KOPT-K1 (cell line): ENCODE results near the gene IMPDH1.

ENCODE experiments used
- H3K27ac ChIP-seq: fragments of 200-600 bp; sonication (generic); 2 replicates; pipeline ENCODE4 v1.5.1; 2016; ENCODE audit warnings: antibody characterized with exemption, mild to moderate bottlenecking, low read depth, low read length; ENCODE audit not compliant: poor library complexity, severe bottlenecking
- H3K36me3 ChIP-seq: fragments of 200-600 bp; sonication (generic); 2 replicates; pipeline ENCODE4 v1.5.1; 2017; ENCODE audit warnings: antibody characterized with exemption, mild to moderate bottlenecking, low read length, moderate library complexity; ENCODE audit not compliant: insufficient read depth
- H3K9me3 ChIP-seq: fragments of 200-600 bp; sonication (generic); 2 replicates; pipeline ENCODE4 v1.5.1; 2017; ENCODE audit warnings: antibody characterized with exemption, low read length, mild to moderate bottlenecking; ENCODE audit not compliant: insufficient read depth, poor library complexity, severe bottlenecking

Gene IMPDH1

GRCh38 chr7:128446306-128446705, 36.5 kb upstream of the IMPDH1 start:
- no peaks in the 10 kb centered on the region for H3K9me3 ChIP-seq
- no peaks in the 10 kb centered on the region for H3K36me3 ChIP-seq
- no peak overlapping the region for H3K27ac ChIP-seq

GRCh38 chr7:128443831-128444600, 34.2 kb upstream of the IMPDH1 start:
- H3K36me3 ChIP-seq: no peaks in the 10 kb centered on the region
- H3K27ac ChIP-seq: no peak overlapping the region
- no peaks in the 10 kb centered on the region for H3K9me3 ChIP-seq

DNA sequence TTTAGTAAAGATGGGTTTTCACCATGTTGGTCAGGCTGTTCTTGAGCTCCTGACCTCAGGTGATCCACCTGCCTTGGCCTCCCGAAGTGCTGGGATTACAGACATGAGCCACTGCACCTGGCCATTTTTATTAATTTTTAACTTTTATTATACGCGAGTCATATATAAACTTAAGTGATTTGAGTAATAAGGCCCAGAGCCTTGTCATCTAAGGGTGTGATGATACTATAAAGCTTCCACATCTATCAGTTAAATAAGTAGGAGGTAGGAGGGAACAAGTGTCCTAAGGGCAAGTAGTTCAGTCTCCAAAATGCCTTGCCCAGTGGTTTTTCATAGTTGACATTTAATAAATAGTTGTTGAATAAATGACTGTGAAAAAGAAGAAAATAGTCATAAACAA, 32.6 kb upstream of the IMPDH1 start:
- no peak overlapping the region for H3K27ac ChIP-seq
- H3K9me3 ChIP-seq: no peaks in the 10 kb centered on the region

GRCh38 chr7:128437426-128438332, 27.9 kb upstream of the IMPDH1 start:
- no peak overlapping the region for H3K27ac ChIP-seq
- no peaks in the 10 kb centered on the region for H3K9me3 ChIP-seq
- H3K36me3 ChIP-seq: no peaks in the 10 kb centered on the region

More for the DNA sequence above, 32.6 kb upstream of the IMPDH1 start:
- H3K36me3 ChIP-seq: no peaks in the 10 kb centered on the region

GRCh38 chr7:128435327-128435686, 25.5 kb upstream of the IMPDH1 start:
- Histone ChIP-seq H3K27ac (no peak overlapping the region), H3K9me3 (no peaks in the 10 kb centered on the region), H3K36me3 (no peaks in the 10 kb centered on the region)

DNA sequence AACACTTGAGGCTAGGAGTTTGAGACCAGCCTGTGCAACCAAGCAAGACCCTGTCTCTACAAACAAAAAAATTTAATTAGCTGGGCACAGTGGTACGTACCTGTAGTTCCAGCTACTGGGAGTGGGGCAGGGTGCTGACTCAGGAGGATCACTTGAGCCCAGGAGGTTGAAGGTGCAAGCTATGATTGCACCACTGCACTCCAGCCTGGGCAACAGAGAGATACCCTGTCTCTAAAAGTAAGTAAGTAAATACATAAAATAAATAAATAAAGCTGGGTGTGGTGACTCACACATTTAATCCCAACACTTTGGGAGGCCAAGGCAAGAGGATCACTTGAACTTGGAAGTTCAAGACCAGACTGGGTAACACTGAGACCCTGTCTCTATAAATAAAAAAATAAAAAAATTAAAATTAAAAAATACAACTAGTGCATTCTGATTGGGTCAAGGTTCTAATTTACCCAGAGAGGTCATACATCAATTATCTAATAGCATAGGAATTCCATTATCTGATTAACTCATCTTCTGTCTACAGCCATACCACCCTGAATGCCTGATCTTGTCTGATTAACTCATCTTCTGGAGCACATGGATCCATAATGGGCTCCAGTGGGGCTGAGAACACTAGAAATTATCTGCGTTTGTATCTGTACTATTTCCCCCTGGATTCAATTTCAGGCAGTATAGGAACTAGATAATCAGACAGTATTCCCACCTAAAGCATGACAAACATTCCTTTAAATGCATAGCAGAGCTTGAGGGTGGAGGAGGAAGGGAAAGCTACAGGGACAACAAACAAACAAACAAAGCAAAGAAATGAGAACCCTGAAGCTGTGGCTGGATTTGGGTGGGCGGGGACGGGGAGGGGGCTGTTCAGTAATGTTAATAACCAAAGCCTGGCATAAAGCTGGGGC, 24.9 kb upstream of the IMPDH1 start:
- Histone ChIP-seq H3K36me3 (no peaks in the 10 kb centered on the region), H3K27ac (no peak overlapping the region), H3K9me3 (no peaks in the 10 kb centered on the region)

- Histone ChIP-seq H3K27ac (no peak overlapping the region), H3K36me3 (no peaks in the 10 kb centered on the region), H3K9me3 (no peaks in the 10 kb centered on the region)
Measured at GRCh38 chr7:128431754-128432153, 22.0 kb upstream of the IMPDH1 start.

DNA sequence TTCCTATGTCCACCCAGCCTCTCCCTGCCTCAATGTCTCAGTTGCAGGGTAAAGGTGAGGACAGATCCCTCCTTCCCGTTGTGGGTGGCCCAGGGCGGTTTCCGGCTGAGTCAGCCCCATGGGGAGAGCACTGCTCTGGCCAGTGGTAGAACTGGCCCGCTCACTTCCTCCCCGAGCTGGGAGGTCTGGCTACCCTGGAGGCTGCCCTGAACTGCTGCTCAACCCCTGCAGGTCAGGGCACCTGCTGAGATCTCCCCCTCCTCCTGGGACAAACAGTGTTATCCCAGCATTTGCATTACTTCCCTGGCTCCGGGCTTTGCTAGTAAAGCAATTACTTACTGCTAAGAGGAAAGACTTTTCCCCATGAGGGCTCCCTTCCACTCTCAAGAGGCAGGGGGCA, 21.4 kb upstream of the IMPDH1 start:
- Histone ChIP-seq H3K36me3 (no peaks in the 10 kb centered on the region), H3K27ac (no peak overlapping the region), H3K9me3 (no peaks in the 10 kb centered on the region)

DNA sequence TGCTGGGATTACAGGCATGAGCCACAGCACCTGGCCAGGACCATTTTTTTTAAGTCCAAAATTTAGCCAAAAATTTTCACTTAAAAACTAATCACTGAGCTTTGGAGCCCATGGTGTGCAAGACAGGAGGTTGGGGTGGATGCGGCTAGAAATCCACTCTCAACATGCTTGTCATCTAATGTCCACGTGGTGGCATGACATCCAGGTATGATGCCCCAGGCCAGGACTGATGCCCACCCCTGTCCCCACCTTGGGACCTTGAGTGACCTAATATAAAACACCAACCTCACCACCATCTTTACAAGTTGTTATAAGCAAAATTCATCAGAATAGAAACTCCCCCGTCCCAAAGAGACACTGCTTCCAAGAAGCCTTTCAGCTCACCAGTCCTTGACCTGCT, 20.4 kb upstream of the IMPDH1 start:
- Histone ChIP-seq H3K36me3 (no peaks in the 10 kb centered on the region), H3K9me3 (no peaks in the 10 kb centered on the region), H3K27ac (no peak overlapping the region)

GRCh38 chr7:128427289-128427891, 17.6 kb upstream of the IMPDH1 start:
- no peak overlapping the region for H3K27ac ChIP-seq
- no peaks in the 10 kb centered on the region for H3K9me3 ChIP-seq
- H3K36me3 ChIP-seq: no peaks in the 10 kb centered on the region

GRCh38 chr7:128425850-128426249, 16.1 kb upstream of the IMPDH1 start:
- Histone ChIP-seq H3K27ac (no peak overlapping the region), H3K36me3 (no peaks in the 10 kb centered on the region), H3K9me3 (no peaks in the 10 kb centered on the region)

DNA sequence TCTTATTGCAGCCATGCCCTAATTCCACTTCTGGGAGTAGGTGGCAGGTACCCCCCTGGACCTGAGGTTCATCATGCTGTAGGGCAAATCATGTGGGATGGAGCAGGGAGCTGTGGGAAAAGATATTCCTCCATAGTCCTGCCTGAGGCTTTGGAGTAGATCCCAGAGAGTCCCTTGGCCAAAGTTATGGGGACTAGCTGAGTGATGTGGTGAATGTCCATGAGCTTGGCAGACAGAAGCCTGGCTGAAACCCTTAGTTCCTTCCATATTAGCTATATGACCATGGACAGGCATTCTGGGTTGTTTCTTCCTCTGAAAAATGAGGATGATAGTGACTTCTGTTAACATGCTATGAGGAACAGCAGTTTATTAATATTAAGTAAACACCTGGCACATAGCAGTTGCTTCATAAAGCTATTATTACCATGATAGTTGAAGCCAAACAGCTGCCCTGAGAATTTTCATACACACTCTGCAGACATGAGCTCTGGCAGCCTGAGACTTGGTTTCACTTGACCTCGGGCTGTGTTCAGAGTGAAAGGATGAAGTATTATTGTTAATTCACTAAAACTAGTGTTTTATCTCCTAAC, 15.0 kb upstream of the IMPDH1 start:
- Histone ChIP-seq H3K9me3 (no peaks in the 10 kb centered on the region), H3K36me3 (no peaks in the 10 kb centered on the region), H3K27ac (no peak overlapping the region)

DNA sequence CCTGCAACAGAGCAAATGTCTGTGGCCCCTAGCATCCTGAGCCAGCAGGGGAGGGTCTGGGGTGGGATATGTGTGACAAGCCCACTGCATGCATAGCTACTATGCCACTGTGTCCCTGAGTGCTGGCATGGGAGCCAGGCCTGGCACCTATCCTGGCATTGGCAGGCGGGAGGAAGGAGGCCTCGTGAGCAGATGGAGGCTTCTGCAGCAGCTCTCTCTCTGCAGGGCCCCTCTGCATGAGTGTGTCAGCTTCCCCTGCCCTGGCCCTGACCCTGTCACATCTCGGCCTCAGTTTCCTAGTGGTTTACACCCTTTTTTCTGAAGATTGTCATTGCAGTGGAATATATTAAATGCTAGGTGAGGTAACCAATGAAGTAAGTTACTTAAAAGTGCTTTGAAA, 13.1 kb upstream of the IMPDH1 start:
- no peaks in the 10 kb centered on the region for H3K9me3 ChIP-seq
- no peak overlapping the region for H3K27ac ChIP-seq
- no peaks in the 10 kb centered on the region for H3K36me3 ChIP-seq

DNA sequence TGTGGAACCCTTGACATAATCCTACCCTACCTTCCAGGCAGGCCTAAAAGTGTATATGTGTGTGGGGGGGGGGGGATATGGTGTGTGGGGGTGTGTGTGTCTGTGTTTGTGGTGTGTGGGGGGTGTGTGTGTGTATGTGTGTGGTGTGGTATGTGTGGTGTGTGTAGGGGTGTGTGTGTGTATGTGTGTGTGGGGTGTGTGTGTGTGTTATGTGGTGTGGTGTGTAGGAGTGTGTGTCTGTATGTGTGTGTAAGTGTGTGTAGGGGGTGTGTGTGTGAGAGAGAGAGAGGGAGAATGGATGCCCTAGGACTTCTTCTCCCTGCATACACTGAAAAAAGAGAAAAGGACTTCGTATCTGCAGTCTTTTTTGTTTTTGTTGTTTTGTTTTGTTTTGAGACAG, 12.3 kb upstream of the IMPDH1 start:
- no peak overlapping the region for H3K27ac ChIP-seq
- H3K9me3 ChIP-seq: no peaks in the 10 kb centered on the region
- no peaks in the 10 kb centered on the region for H3K36me3 ChIP-seq
